ENCODE data around the gene USP31.

USP31 gene

DNA sequence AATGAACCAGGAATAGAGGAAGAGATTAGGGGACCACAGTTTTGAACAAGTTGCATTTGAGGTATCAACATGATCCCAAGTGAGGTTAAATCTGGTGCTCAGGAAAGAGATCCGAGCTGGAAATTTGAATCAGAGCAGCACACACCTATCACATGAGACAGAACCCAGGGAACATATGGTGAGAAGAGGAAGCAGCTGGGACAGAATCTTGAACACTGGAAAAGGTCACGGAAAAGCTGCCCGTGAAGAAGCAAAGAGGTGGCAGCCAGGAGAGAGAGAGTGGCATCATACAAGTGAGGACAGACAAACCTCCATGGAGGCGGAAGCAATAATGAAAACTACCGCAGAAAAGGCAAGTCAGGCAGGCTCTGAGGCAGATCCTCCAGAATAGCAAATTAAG, 36.1 kb downstream of the USP31 start:
- 83% methylated on average over 5 of the region's 5 CpGs for WGBS (ENCODE audit: insufficient coverage)
- no peak overlapping the region for H3K27ac ChIP-seq (ENCODE audit: insufficient read depth in 1 of 2, low read depth in 1 of 2, low read length in 2 of 2, poor library complexity in 1 of 2, severe bottlenecking in 2 of 2)
- H3K4me1 ChIP-seq (ENCODE audit: control extremely low read depth in 1 of 4, control insufficient read depth in 4 of 4, insufficient read depth in 4 of 4, low read length in 3 of 4), result no peaks in the 10 kb centered on the region
- no peaks in the 10 kb centered on the region for H3K36me3 ChIP-seq (ENCODE audit: control insufficient read depth in 4 of 4, insufficient read depth in 4 of 4, low read length in 3 of 4)
- POLR2A ChIA-PET, result no interaction called here
- no peak for DNase-seq
- no peaks in the 10 kb centered on the region for H3K9me3 ChIP-seq (ENCODE audit: control extremely low read depth in 1 of 5, control insufficient read depth in 4 of 5, insufficient read depth in 2 of 5, low read depth in 1 of 5, low read length in 4 of 5)
- H3K27me3 ChIP-seq (replicated peaks in 2 of 5; ENCODE audit: control insufficient read depth in 4 of 5, insufficient read depth in 5 of 5, low read length in 4 of 5), result no peaks in the 10 kb centered on the region
- no peak overlapping the region for H3K4me3 ChIP-seq (ENCODE audit: control insufficient read depth in 1 of 7, extremely low read depth in 1 of 7, insufficient read depth in 4 of 7, low read depth in 2 of 7, low read length in 6 of 7)
- CTCF ChIA-PET, result no interaction called here

DNA sequence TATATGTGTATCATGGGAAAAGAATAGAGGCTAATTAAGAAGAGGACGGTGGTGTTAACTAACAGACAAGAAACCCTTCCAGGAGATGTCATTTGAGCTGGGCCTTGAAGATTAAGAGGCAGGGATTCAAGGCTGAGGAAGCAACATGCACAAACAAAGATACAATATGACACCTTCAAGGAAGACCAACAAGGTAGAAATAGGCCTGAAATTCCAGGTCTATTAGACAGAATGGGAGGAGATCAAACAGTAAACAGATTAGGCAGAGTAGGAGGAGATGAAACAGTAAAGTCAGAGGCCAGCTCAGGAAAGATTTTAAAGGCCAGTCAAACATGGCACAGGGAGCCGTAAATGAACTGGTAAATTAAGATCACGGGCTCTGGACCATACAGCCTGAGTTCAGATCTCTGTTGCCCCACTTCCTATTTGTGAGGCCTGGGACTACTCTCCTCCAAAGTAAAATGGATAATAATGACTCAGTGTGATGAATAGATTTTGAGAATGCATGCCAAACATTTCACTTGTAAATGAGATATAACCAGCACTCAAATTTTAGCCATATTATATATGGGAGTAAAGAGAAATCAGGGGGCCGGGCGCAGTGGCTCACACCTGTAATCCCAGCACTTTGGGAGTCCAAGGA, 38.9 kb downstream of the USP31 start:
- ChIA-PET CTCF (no interaction called here), POLR2A (no interaction called here)
- no peak overlapping the region for H3K4me3 ChIP-seq (ENCODE audit: control insufficient read depth in 1 of 7, extremely low read depth in 1 of 7, insufficient read depth in 4 of 7, low read depth in 2 of 7, low read length in 6 of 7)
- H3K9me3 ChIP-seq (ENCODE audit: control extremely low read depth in 1 of 5, control insufficient read depth in 4 of 5, insufficient read depth in 2 of 5, low read depth in 1 of 5, low read length in 4 of 5), result no peaks in the 10 kb centered on the region
- H3K27me3 ChIP-seq (replicated peaks in 2 of 5; ENCODE audit: control insufficient read depth in 4 of 5, insufficient read depth in 5 of 5, low read length in 4 of 5), result no peaks in the 10 kb centered on the region
- 100% methylated on average over 1 of the region's 5 CpGs for WGBS (ENCODE audit: insufficient coverage)
- H3K27ac ChIP-seq (ENCODE audit: insufficient read depth in 1 of 2, low read depth in 1 of 2, low read length in 2 of 2, poor library complexity in 1 of 2, severe bottlenecking in 2 of 2), result no peak overlapping the region
- DNase-seq, result no peak
- no peaks in the 10 kb centered on the region for H3K4me1 ChIP-seq (ENCODE audit: control extremely low read depth in 1 of 4, control insufficient read depth in 4 of 4, insufficient read depth in 4 of 4, low read length in 3 of 4)
- H3K36me3 ChIP-seq (ENCODE audit: control insufficient read depth in 4 of 4, insufficient read depth in 4 of 4, low read length in 3 of 4), result peaks cover 0 to 12% (median 4%) of the 10 kb centered on the region in 4 experiments

DNA sequence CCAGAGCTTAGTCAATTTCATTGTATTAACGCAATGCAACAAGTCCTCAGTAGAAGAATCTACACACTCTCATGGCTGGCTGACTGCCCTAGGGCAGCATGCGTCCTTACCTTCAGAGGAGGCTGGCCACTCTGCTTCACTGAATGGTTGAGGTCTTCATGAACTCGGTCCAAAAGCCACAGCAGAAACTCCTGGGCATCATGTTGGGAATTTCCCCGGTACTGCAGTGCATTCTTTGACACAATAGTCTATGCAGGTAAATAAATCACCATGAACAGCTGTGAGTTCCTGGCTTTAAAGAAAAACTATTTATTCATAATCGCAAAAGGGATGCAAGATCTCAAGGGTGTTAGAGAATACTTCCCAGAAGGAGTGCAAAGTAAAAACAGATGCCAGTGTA, 41.3 kb downstream of the USP31 start:
- no peaks in the 10 kb centered on the region for H3K27me3 ChIP-seq (replicated peaks in 2 of 5; ENCODE audit: control insufficient read depth in 4 of 5, insufficient read depth in 5 of 5, low read length in 4 of 5)
- ChIA-PET POLR2A (no interaction called here), CTCF (no interaction called here)
- no peak for DNase-seq
- no peak overlapping the region for H3K27ac ChIP-seq (ENCODE audit: insufficient read depth in 1 of 2, low read depth in 1 of 2, low read length in 2 of 2, poor library complexity in 1 of 2, severe bottlenecking in 2 of 2)
- H3K4me3 ChIP-seq (ENCODE audit: control insufficient read depth in 1 of 7, extremely low read depth in 1 of 7, insufficient read depth in 4 of 7, low read depth in 2 of 7, low read length in 6 of 7), result no peak overlapping the region
- H3K4me1 ChIP-seq (ENCODE audit: control extremely low read depth in 1 of 4, control insufficient read depth in 4 of 4, insufficient read depth in 4 of 4, low read length in 3 of 4), result no peaks in the 10 kb centered on the region
- H3K36me3 ChIP-seq (ENCODE audit: control insufficient read depth in 4 of 4, insufficient read depth in 4 of 4, low read length in 3 of 4), result peaks cover 0 to 14% (median 7%) of the 10 kb centered on the region in 4 experiments
- H3K9me3 ChIP-seq (ENCODE audit: control extremely low read depth in 1 of 5, control insufficient read depth in 4 of 5, insufficient read depth in 2 of 5, low read depth in 1 of 5, low read length in 4 of 5), result no peaks in the 10 kb centered on the region
- 92% methylated on average over 3 of the region's 5 CpGs for WGBS (ENCODE audit: insufficient coverage)

DNA sequence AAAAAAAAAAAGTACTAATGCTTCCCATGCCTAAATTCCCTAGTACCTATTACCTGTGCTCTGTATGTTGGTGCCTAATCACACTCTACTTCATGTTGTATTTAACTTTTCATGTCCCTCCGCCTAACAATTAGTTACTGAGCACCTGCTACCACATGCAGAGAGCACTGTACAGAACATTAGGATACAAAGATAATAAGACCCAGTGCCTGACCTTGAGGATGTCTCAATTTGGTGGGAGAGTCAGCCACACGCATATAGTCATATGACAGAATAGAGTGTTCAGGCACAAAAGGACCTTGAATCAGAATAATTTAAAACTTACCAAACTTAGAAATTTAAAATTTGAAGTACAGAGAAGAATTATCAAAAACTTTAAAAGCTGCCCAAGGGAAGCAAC, 42.1 kb downstream of the USP31 start:
- Histone ChIP-seq H3K4me3 (ENCODE audit: control insufficient read depth in 1 of 7, extremely low read depth in 1 of 7, insufficient read depth in 4 of 7, low read depth in 2 of 7, low read length in 6 of 7) (no peak overlapping the region), H3K27me3 (replicated peaks in 2 of 5; ENCODE audit: control insufficient read depth in 4 of 5, insufficient read depth in 5 of 5, low read length in 4 of 5) (no peaks in the 10 kb centered on the region), H3K27ac (ENCODE audit: insufficient read depth in 1 of 2, low read depth in 1 of 2, low read length in 2 of 2, poor library complexity in 1 of 2, severe bottlenecking in 2 of 2) (no peak overlapping the region), H3K4me1 (ENCODE audit: control extremely low read depth in 1 of 4, control insufficient read depth in 4 of 4, insufficient read depth in 4 of 4, low read length in 3 of 4) (no peaks in the 10 kb centered on the region), H3K9me3 (ENCODE audit: control extremely low read depth in 1 of 5, control insufficient read depth in 4 of 5, insufficient read depth in 2 of 5, low read depth in 1 of 5, low read length in 4 of 5) (no peaks in the 10 kb centered on the region), H3K36me3 (ENCODE audit: control insufficient read depth in 4 of 4, insufficient read depth in 4 of 4, low read length in 3 of 4) (peaks cover 0 to 16% (median 7%) of the 10 kb centered on the region in 4 experiments)
- POLR2A ChIA-PET, result no interaction called here
- no CpG with 5 or more reads among the region's 2 CpGs for WGBS (ENCODE audit: insufficient coverage)
- CTCF ChIA-PET, result no interaction called here
- no peak for DNase-seq

DNA sequence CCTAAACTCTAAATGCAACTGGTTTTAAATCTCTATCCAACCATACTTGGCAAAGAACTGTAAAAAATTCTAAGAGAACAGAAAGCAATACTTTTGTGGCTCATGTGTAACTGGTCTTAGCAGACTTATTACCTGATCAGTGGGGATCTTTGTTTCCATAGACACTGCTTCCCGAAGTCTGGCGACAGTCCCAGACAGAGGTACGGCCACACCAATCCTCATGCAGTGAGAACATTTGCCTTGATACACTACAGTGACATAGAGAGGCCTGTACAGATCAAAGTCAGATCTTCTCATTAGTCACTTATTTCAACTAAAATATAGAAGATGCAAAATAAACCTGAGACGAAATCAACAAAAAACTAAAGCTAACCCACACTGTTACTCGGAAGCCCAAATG, 43.9 kb downstream of the USP31 start:
- Histone ChIP-seq H3K27me3 (replicated peaks in 2 of 5; ENCODE audit: control insufficient read depth in 4 of 5, insufficient read depth in 5 of 5, low read length in 4 of 5) (no peaks in the 10 kb centered on the region), H3K4me1 (ENCODE audit: control extremely low read depth in 1 of 4, control insufficient read depth in 4 of 4, insufficient read depth in 4 of 4, low read length in 3 of 4) (no peaks in the 10 kb centered on the region), H3K4me3 (ENCODE audit: control insufficient read depth in 1 of 7, extremely low read depth in 1 of 7, insufficient read depth in 4 of 7, low read depth in 2 of 7, low read length in 6 of 7) (no peak overlapping the region), H3K36me3 (ENCODE audit: control insufficient read depth in 4 of 4, insufficient read depth in 4 of 4, low read length in 3 of 4) (peaks cover 0 to 25% (median 7%) of the 10 kb centered on the region in 4 experiments), H3K9me3 (ENCODE audit: control extremely low read depth in 1 of 5, control insufficient read depth in 4 of 5, insufficient read depth in 2 of 5, low read depth in 1 of 5, low read length in 4 of 5) (no peaks in the 10 kb centered on the region), H3K27ac (ENCODE audit: insufficient read depth in 1 of 2, low read depth in 1 of 2, low read length in 2 of 2, poor library complexity in 1 of 2, severe bottlenecking in 2 of 2) (no peak overlapping the region)
- ChIA-PET POLR2A (no interaction called here), CTCF (no interaction called here)
- no peak for DNase-seq
- WGBS (ENCODE audit: insufficient coverage), result 97% methylated on average over 3 of the region's 5 CpGs

DNA sequence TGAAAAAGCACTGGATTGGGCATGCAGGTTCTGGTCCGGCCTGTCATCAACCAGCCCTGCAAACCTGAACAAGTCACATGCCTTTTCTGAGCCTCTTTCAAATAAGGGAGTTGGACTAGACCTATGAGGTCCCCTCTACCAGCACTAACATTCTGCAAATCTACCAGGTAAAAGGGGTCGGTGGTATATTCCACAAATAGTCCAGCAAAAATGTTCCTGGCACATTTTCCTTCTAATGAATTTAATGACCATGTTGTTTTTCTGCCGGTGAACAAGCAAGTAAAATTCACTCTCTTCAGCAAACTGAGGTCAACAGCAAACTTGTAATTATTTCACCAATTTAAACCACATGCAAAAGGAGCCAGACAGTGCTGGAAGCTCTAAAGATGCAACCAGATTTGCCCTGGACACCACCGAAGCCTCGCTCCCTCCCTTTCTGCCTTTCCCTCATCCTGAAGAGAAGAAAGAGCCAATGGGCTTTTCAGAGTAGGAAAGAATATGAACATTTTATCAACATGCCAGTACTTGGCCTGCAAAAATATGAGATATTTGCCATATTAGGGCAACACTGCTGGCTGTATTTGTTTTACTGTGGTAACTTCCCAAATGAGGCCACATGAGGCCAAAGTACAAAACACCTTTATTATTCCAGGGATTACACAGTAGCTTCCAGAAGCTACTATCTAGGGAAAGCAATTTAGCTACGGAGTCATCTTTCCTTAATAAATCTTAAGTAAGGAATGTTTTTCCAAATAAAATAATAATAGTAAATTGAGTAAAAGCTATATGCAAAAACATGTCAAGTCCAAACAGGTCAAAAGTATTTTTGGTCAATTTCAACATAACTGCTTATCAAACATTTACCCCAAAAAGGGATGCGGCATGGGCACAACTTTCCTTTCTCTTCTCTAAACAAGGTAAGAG, 45.0 kb downstream of the USP31 start:
- 95% methylated on average over 6 of the region's 7 CpGs for WGBS (ENCODE audit: insufficient coverage)
- CTCF ChIA-PET, result no interaction called here
- POLR2A ChIA-PET, result no interaction called here

DNA sequence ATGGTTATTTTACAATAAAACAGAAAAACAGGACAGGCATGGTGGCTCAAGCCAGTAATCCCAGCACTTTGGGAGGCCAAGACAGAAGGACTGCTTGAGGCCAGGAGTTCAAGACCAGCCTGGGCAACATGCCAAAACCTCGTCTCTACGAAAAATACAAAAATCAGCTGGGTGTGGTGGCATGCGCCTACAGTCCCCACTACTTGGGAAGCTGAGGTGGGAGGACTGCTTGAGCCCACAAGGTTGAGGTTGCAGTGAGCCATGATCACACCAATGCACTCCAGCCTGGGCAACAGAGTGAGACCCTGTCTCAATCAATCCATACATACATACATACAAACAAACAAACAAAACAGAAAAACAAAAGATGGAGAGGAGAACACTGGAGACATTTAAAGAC, 45.6 kb downstream of the USP31 start:
- peaks cover 0 to 25% (median 8%) of the 10 kb centered on the region in 4 experiments for H3K36me3 ChIP-seq (ENCODE audit: control insufficient read depth in 4 of 4, insufficient read depth in 4 of 4, low read length in 3 of 4)
- POLR2A ChIA-PET, result no interaction called here
- WGBS (ENCODE audit: insufficient coverage), result 90% methylated on average over 3 of the region's 3 CpGs

More for the DNA sequence above, 45.0 kb downstream of the USP31 start:
- Histone ChIP-seq H3K4me3 (ENCODE audit: control insufficient read depth in 1 of 7, extremely low read depth in 1 of 7, insufficient read depth in 4 of 7, low read depth in 2 of 7, low read length in 6 of 7) (no peak overlapping the region), H3K27ac (ENCODE audit: insufficient read depth in 1 of 2, low read depth in 1 of 2, low read length in 2 of 2, poor library complexity in 1 of 2, severe bottlenecking in 2 of 2) (no peak overlapping the region), H3K4me1 (ENCODE audit: control extremely low read depth in 1 of 4, control insufficient read depth in 4 of 4, insufficient read depth in 4 of 4, low read length in 3 of 4) (no peaks in the 10 kb centered on the region), H3K27me3 (replicated peaks in 2 of 5; ENCODE audit: control insufficient read depth in 4 of 5, insufficient read depth in 5 of 5, low read length in 4 of 5) (no peaks in the 10 kb centered on the region), H3K9me3 (ENCODE audit: control extremely low read depth in 1 of 5, control insufficient read depth in 4 of 5, insufficient read depth in 2 of 5, low read depth in 1 of 5, low read length in 4 of 5) (no peaks in the 10 kb centered on the region), H3K36me3 (ENCODE audit: control insufficient read depth in 4 of 4, insufficient read depth in 4 of 4, low read length in 3 of 4) (peaks cover 0 to 25% (median 8%) of the 10 kb centered on the region in 4 experiments)
- no peak for DNase-seq

More for the DNA sequence above, 45.6 kb downstream of the USP31 start:
- Histone ChIP-seq H3K9me3 (ENCODE audit: control extremely low read depth in 1 of 5, control insufficient read depth in 4 of 5, insufficient read depth in 2 of 5, low read depth in 1 of 5, low read length in 4 of 5) (no peaks in the 10 kb centered on the region), H3K4me3 (ENCODE audit: control insufficient read depth in 1 of 7, extremely low read depth in 1 of 7, insufficient read depth in 4 of 7, low read depth in 2 of 7, low read length in 6 of 7) (no peak overlapping the region), H3K4me1 (ENCODE audit: control extremely low read depth in 1 of 4, control insufficient read depth in 4 of 4, insufficient read depth in 4 of 4, low read length in 3 of 4) (no peaks in the 10 kb centered on the region), H3K27me3 (replicated peaks in 2 of 5; ENCODE audit: control insufficient read depth in 4 of 5, insufficient read depth in 5 of 5, low read length in 4 of 5) (no peaks in the 10 kb centered on the region), H3K27ac (ENCODE audit: insufficient read depth in 1 of 2, low read depth in 1 of 2, low read length in 2 of 2, poor library complexity in 1 of 2, severe bottlenecking in 2 of 2) (no peak overlapping the region)
- CTCF ChIA-PET, result no interaction called here
- DNase-seq, result no peak

Measured in common myeloid progenitor, CD34-positive (primary cell).